HG02870 (cell line): ENCODE measurements around the gene FN1.

ENCODE experiments used
- ATAC-seq: cut with Tn5 transposase; IDR thresholded peaks from one replicate; pipeline ENCODE4 v1.9.1; 2021; ENCODE audit warnings: mild to moderate bottlenecking, moderate library complexity; ENCODE audit not compliant: unreplicated experiment

FN1 gene

GRCh38 chr2:215442401-215442787, 6.5 kb upstream of the FN1 start:
- ATAC-seq: no peak

GRCh38 chr2:215441560-215442400, 5.9 kb upstream of the FN1 start:
- ATAC-seq: no peak

GRCh38 chr2:215439980-215440512, 4.2 kb upstream of the FN1 start:
- no peak for ATAC-seq

GRCh38 chr2:215439404-215439803, 3.5 kb upstream of the FN1 start:
- no peak for ATAC-seq

GRCh38 chr2:215437614-215438013, 1.7 kb upstream of the FN1 start:
- no peak for ATAC-seq

GRCh38 chr2:215436705-215437565, 1.1 kb upstream of the FN1 start:
- no peak for ATAC-seq

- peak; percentile 33 for ATAC-seq
Observed at GRCh38 chr2:215435280-215435869, 493 bp downstream of the FN1 start.

- ATAC-seq: no peak
Observed at GRCh38 chr2:215434447-215435279, 1.2 kb downstream of the FN1 start.

- no peak for ATAC-seq
Observed at GRCh38 chr2:215432759-215433594, 2.9 kb downstream of the FN1 start.

GRCh38 chr2:215431778-215432758, 3.8 kb downstream of the FN1 start:
- ATAC-seq: no peak

GRCh38 chr2:215431290-215431689, 4.6 kb downstream of the FN1 start:
- no peak for ATAC-seq

- no peak for ATAC-seq
Observed at GRCh38 chr2:215430528-215431187, 5.2 kb downstream of the FN1 start.

GRCh38 chr2:215429424-215429823, 6.4 kb downstream of the FN1 start:
- no peak for ATAC-seq

- ATAC-seq: no peak
Observed at GRCh38 chr2:215428060-215428910, 7.6 kb downstream of the FN1 start.

GRCh38 chr2:215427585-215427984, 8.3 kb downstream of the FN1 start:
- ATAC-seq: no peak

GRCh38 chr2:215425021-215425782, 10.7 kb downstream of the FN1 start:
- ATAC-seq: no peak
